ENCODE data around the gene UNKL. TPM values are rescaled to one million over a fixed set of nuclear protein-coding genes. Genes with fewer than 3 reads are reported as not detected.

The UNKL gene
- polyA plus RNA-seq, 1 donor: 21.9 TPM

GRCh38 chr16:1383556-1383955, 30.9 kb downstream of the UNKL start:
- no peaks in the 10 kb centered on the region for H3K27me3 ChIP-seq (ENCODE audit: control insufficient read depth, insufficient read depth, low read length)
- H3K27ac ChIP-seq (ENCODE audit: low read length): no peak overlapping the region
- DNase-seq: no peak
- H3K36me3 ChIP-seq (ENCODE audit: control insufficient read depth, insufficient read depth, low read length): peaks cover 29% of the 10 kb centered on the region
- no CpG with 5 or more reads among the region's 18 CpGs for WGBS (ENCODE audit: insufficient coverage, low lambda C conversion rate)
- H3K4me1 ChIP-seq (ENCODE audit: control insufficient read depth, insufficient read depth, low read length): peaks cover 8% of the 10 kb centered on the region
- no peak overlapping the region for H3K4me3 ChIP-seq (ENCODE audit: low read length)
- H3K9me3 ChIP-seq (ENCODE audit: control insufficient read depth, low read depth, low read length): no peaks in the 10 kb centered on the region

- H3K4me1 ChIP-seq (ENCODE audit: control insufficient read depth, insufficient read depth, low read length): peaks cover 8% of the 10 kb centered on the region
- WGBS (ENCODE audit: insufficient coverage, low lambda C conversion rate): no CpG with 5 or more reads among the region's 9 CpGs
- H3K9me3 ChIP-seq (ENCODE audit: control insufficient read depth, low read depth, low read length): no peaks in the 10 kb centered on the region
- H3K4me3 ChIP-seq (ENCODE audit: low read length): no peak overlapping the region
- no peak overlapping the region for H3K27ac ChIP-seq (ENCODE audit: low read length)
- DNase-seq: no peak
- no peaks in the 10 kb centered on the region for H3K27me3 ChIP-seq (ENCODE audit: control insufficient read depth, insufficient read depth, low read length)
- H3K36me3 ChIP-seq (ENCODE audit: control insufficient read depth, insufficient read depth, low read length): peaks cover 31% of the 10 kb centered on the region
These were observed 32.7 kb downstream of the UNKL start for GRCh38 chr16:1381612-1382406.

GRCh38 chr16:1380195-1380594, 34.3 kb downstream of the UNKL start:
- Histone ChIP-seq H3K4me3 (ENCODE audit: low read length) (peak overlapping the region; percentile 39), H3K27ac (ENCODE audit: low read length) (no peak overlapping the region), H3K27me3 (ENCODE audit: control insufficient read depth, insufficient read depth, low read length) (no peaks in the 10 kb centered on the region), H3K36me3 (ENCODE audit: control insufficient read depth, insufficient read depth, low read length) (peaks cover 33% of the 10 kb centered on the region), H3K4me1 (ENCODE audit: control insufficient read depth, insufficient read depth, low read length) (peaks cover 8% of the 10 kb centered on the region), H3K9me3 (ENCODE audit: control insufficient read depth, low read depth, low read length) (peaks cover 6% of the 10 kb centered on the region)
- DNase-seq: no peak
- 67% methylated on average over 2 of the region's 10 CpGs for WGBS (ENCODE audit: insufficient coverage, low lambda C conversion rate)

- H3K4me3 ChIP-seq (ENCODE audit: low read length): peak overlapping the region; percentile 39
- H3K27ac ChIP-seq (ENCODE audit: low read length): no peak overlapping the region
- peaks cover 6% of the 10 kb centered on the region for H3K9me3 ChIP-seq (ENCODE audit: control insufficient read depth, low read depth, low read length)
- H3K36me3 ChIP-seq (ENCODE audit: control insufficient read depth, insufficient read depth, low read length): peaks cover 32% of the 10 kb centered on the region
- DNase-seq: peak; percentile 33 to 56
- no CpG with 5 or more reads among the region's 95 CpGs for WGBS (ENCODE audit: insufficient coverage, low lambda C conversion rate)
- H3K4me1 ChIP-seq (ENCODE audit: control insufficient read depth, insufficient read depth, low read length): peaks cover 8% of the 10 kb centered on the region
- no peaks in the 10 kb centered on the region for H3K27me3 ChIP-seq (ENCODE audit: control insufficient read depth, insufficient read depth, low read length)
These were observed 35.0 kb downstream of the UNKL start for GRCh38 chr16:1379304-1380076.

GRCh38 chr16:1378804-1379303, 35.6 kb downstream of the UNKL start:
- peaks cover 6% of the 10 kb centered on the region for H3K9me3 ChIP-seq (ENCODE audit: control insufficient read depth, low read depth, low read length)
- peaks cover 8% of the 10 kb centered on the region for H3K4me1 ChIP-seq (ENCODE audit: control insufficient read depth, insufficient read depth, low read length)
- peaks cover 35% of the 10 kb centered on the region for H3K36me3 ChIP-seq (ENCODE audit: control insufficient read depth, insufficient read depth, low read length)
- no peaks in the 10 kb centered on the region for H3K27me3 ChIP-seq (ENCODE audit: control insufficient read depth, insufficient read depth, low read length)
- no CpG with 5 or more reads among the region's 31 CpGs for WGBS (ENCODE audit: insufficient coverage, low lambda C conversion rate)
- H3K4me3 ChIP-seq (ENCODE audit: low read length): peak overlapping the region; percentile 23
- no peak overlapping the region for H3K27ac ChIP-seq (ENCODE audit: low read length)
- DNase-seq: peak; percentile 59 to 67

- H3K9me3 ChIP-seq (ENCODE audit: control insufficient read depth, low read depth, low read length): peaks cover 6% of the 10 kb centered on the region
- no peak overlapping the region for H3K27ac ChIP-seq (ENCODE audit: low read length)
- no peaks in the 10 kb centered on the region for H3K27me3 ChIP-seq (ENCODE audit: control insufficient read depth, insufficient read depth, low read length)
- no CpG with 5 or more reads among the region's 25 CpGs for WGBS (ENCODE audit: insufficient coverage, low lambda C conversion rate)
- DNase-seq: no peak
- H3K36me3 ChIP-seq (ENCODE audit: control insufficient read depth, insufficient read depth, low read length): peaks cover 33% of the 10 kb centered on the region
- peaks cover 8% of the 10 kb centered on the region for H3K4me1 ChIP-seq (ENCODE audit: control insufficient read depth, insufficient read depth, low read length)
- peak overlapping the region; percentile 23 for H3K4me3 ChIP-seq (ENCODE audit: low read length)
These were observed 36.3 kb downstream of the UNKL start for GRCh38 chr16:1378087-1378803.

- Histone ChIP-seq H3K4me3 (ENCODE audit: low read length) (no peak overlapping the region), H3K9me3 (ENCODE audit: control insufficient read depth, low read depth, low read length) (peaks cover 6% of the 10 kb centered on the region), H3K36me3 (ENCODE audit: control insufficient read depth, insufficient read depth, low read length) (peaks cover 32% of the 10 kb centered on the region), H3K27me3 (ENCODE audit: control insufficient read depth, insufficient read depth, low read length) (no peaks in the 10 kb centered on the region), H3K4me1 (ENCODE audit: control insufficient read depth, insufficient read depth, low read length) (peaks cover 8% of the 10 kb centered on the region), H3K27ac (ENCODE audit: low read length) (no peak overlapping the region)
- 100% methylated on average over 1 of the region's 10 CpGs for WGBS (ENCODE audit: insufficient coverage, low lambda C conversion rate)
- DNase-seq: no peak
These were observed 37.0 kb downstream of the UNKL start for GRCh38 chr16:1377406-1378010.

- Histone ChIP-seq H3K36me3 (ENCODE audit: control insufficient read depth, insufficient read depth, low read length) (peaks cover 29% of the 10 kb centered on the region), H3K27ac (ENCODE audit: low read length) (no peak overlapping the region), H3K27me3 (ENCODE audit: control insufficient read depth, insufficient read depth, low read length) (no peaks in the 10 kb centered on the region), H3K4me1 (ENCODE audit: control insufficient read depth, insufficient read depth, low read length) (peaks cover 8% of the 10 kb centered on the region), H3K4me3 (ENCODE audit: low read length) (no peak overlapping the region), H3K9me3 (ENCODE audit: control insufficient read depth, low read depth, low read length) (peaks cover 6% of the 10 kb centered on the region)
- no peak for DNase-seq
- WGBS (ENCODE audit: insufficient coverage, low lambda C conversion rate): no CpG with 5 or more reads among the region's 19 CpGs
These were observed 38.6 kb downstream of the UNKL start for GRCh38 chr16:1375741-1376410.

- Histone ChIP-seq H3K36me3 (ENCODE audit: control insufficient read depth, insufficient read depth, low read length) (peaks cover 32% of the 10 kb centered on the region), H3K4me1 (ENCODE audit: control insufficient read depth, insufficient read depth, low read length) (peaks cover 8% of the 10 kb centered on the region), H3K9me3 (ENCODE audit: control insufficient read depth, low read depth, low read length) (peaks cover 6% of the 10 kb centered on the region), H3K27me3 (ENCODE audit: control insufficient read depth, insufficient read depth, low read length) (no peaks in the 10 kb centered on the region), H3K27ac (ENCODE audit: low read length) (no peak overlapping the region), H3K4me3 (ENCODE audit: low read length) (no peak overlapping the region)
- no peak for DNase-seq
- no CpG with 5 or more reads among the region's 24 CpGs for WGBS (ENCODE audit: insufficient coverage, low lambda C conversion rate)
These were observed 39.2 kb downstream of the UNKL start for GRCh38 chr16:1375298-1375640.

All from large intestine (tissue), 3 donors.